ENCODE results near the gene HCN3. TPM values are rescaled to one million over a fixed set of nuclear protein-coding genes. Genes with fewer than 3 reads are reported as not detected.

Gene HCN3
- total and polyA plus RNA-seq, 8 donors, result 0.46 to 13.6 (median 1.9) TPM

- Histone ChIP-seq H3K9me3 (no peaks in the 10 kb centered on the region), H3K4me1 (peaks cover 17 to 26% (median 23%) of the 10 kb centered on the region in 4 donors), H3K4me3 (no peak overlapping the region), H3K36me3 (peaks cover 3 to 56% (median 50%) of the 10 kb centered on the region in 4 donors), H3K27me3 (no peaks in the 10 kb centered on the region), H3K27ac (no peak overlapping the region)
- no peak for DNase-seq
- 80 to 93% (median 86%) methylated on average over 8 of the region's 8 CpGs for WGBS, 5 donors
- TF ChIP-seq POLR2A (IDR thresholded peaks at IDR 0.05), result no peak
- no peak for TF ChIP-seq EP300 (IDR thresholded peaks at IDR 0.05)
- no peak for TF ChIP-seq POLR2AphosphoS5 (IDR thresholded peaks at IDR 0.05)
- no peak for TF ChIP-seq CTCF (IDR thresholded peaks at IDR 0.05)
- intact Hi-C loops (cut with DNase I; ENCODE audit: low total_unique reads), result no loop called here
Observed at GRCh38 chr1:155313261-155313660, 36.0 kb downstream of the HCN3 start.

- H3K36me3 ChIP-seq, result peaks cover 3 to 65% (median 57%) of the 10 kb centered on the region in 4 donors
- intact Hi-C loops (cut with DNase I; ENCODE audit: low total_unique reads), result no loop called here
- no peak overlapping the region for H3K4me3 ChIP-seq
- H3K27me3 ChIP-seq, result no peaks in the 10 kb centered on the region
- WGBS, 5 donors, result 87 to 94% (median 89%) methylated on average over 3 of the region's 3 CpGs
- no peaks in the 10 kb centered on the region for H3K9me3 ChIP-seq
- H3K27ac ChIP-seq, result no peak overlapping the region
- TF ChIP-seq POLR2AphosphoS5 (IDR thresholded peaks at IDR 0.05) (no peak), CTCF (IDR thresholded peaks at IDR 0.05) (no peak), EP300 (IDR thresholded peaks at IDR 0.05) (no peak), POLR2A (IDR thresholded peaks at IDR 0.05) (no peak)
- peaks cover 19 to 26% (median 21%) of the 10 kb centered on the region in 4 donors for H3K4me1 ChIP-seq
- no peak for DNase-seq
Observed at GRCh38 chr1:155316922-155317321, 39.7 kb downstream of the HCN3 start.

GRCh38 chr1:155318082-155318481 lies 40.8 kb downstream of the HCN3 start:
- Histone ChIP-seq H3K9me3 (no peaks in the 10 kb centered on the region), H3K27ac (no peak overlapping the region), H3K4me1 (peaks cover 23 to 37% (median 30%) of the 10 kb centered on the region in 4 donors), H3K27me3 (no peaks in the 10 kb centered on the region), H3K36me3 (peaks cover 3 to 53% (median 46%) of the 10 kb centered on the region in 4 donors), H3K4me3 (no peak overlapping the region)
- no peak for TF ChIP-seq POLR2AphosphoS5 (IDR thresholded peaks at IDR 0.05)
- no peak for TF ChIP-seq EP300 (IDR thresholded peaks at IDR 0.05)
- no peak for TF ChIP-seq CTCF (IDR thresholded peaks at IDR 0.05)
- no peak for TF ChIP-seq POLR2A (IDR thresholded peaks at IDR 0.05)
- intact Hi-C loops (cut with DNase I; ENCODE audit: low total_unique reads), result no loop called here
- WGBS, 5 donors, result 89 to 96% (median 92%) methylated on average over 9 of the region's 9 CpGs
- DNase-seq, result no peak

GRCh38 chr1:155319536-155319935 lies 42.3 kb downstream of the HCN3 start:
- no peak for TF ChIP-seq POLR2AphosphoS5 (IDR thresholded peaks at IDR 0.05)
- no peak for TF ChIP-seq POLR2A (IDR thresholded peaks at IDR 0.05)
- TF ChIP-seq EP300 (IDR thresholded peaks at IDR 0.05), result no peak
- TF ChIP-seq CTCF (IDR thresholded peaks at IDR 0.05), result no peak

More at GRCh38 chr1:155319536-155319935, 42.3 kb downstream of the HCN3 start:
- Histone ChIP-seq H3K27me3 (no peaks in the 10 kb centered on the region), H3K4me3 (no peak overlapping the region), H3K36me3 (peaks cover 3 to 39% (median 31%) of the 10 kb centered on the region in 4 donors), H3K9me3 (no peaks in the 10 kb centered on the region), H3K4me1 (peaks cover 23 to 37% (median 31%) of the 10 kb centered on the region in 4 donors), H3K27ac (no peak overlapping the region)
- DNase-seq, result no peak
- whole genome bisulfite sequencing, 5 donors, result 73 to 76% (median 74%) methylated on average over 5 of the region's 5 CpGs
- intact Hi-C loops (cut with DNase I; ENCODE audit: low total_unique reads), result no loop called here
